Fibroblast of lung (primary cell): Measurements from ENCODE around the gene MSX1. TPM values are rescaled to one million over a fixed set of nuclear protein-coding genes. Genes with fewer than 3 reads are reported as not detected.

Experiments used
- DNase-seq, 2 donors: peaks; one replicate each; pipeline versions ENCODE4 v3.0.0 to v3.0.0-alpha.2; 2010; ENCODE audit warnings: low read depth in 2 of 2
- H2AFZ ChIP-seq: 2 replicates; pipeline ENCODE4 v1.5.1; 2012; ENCODE audit warnings: low read length, control low read depth, inconsistent platforms
- H3K27ac ChIP-seq: 2 replicates; pipeline ENCODE4 v1.5.1; 2011; ENCODE audit warnings: low read length, control low read depth; ENCODE audit not compliant: insufficient read depth
- H3K27me3 ChIP-seq: 2 replicates; pipeline ENCODE4 v1.5.1; 2011; ENCODE audit warnings: mild to moderate bottlenecking, low read length; ENCODE audit not compliant: control insufficient read depth, insufficient read depth
- H3K36me3 ChIP-seq: 2 replicates; pipeline ENCODE4 v1.5.1; 2011; ENCODE audit warnings: low read length; ENCODE audit not compliant: control insufficient read depth, insufficient read depth
- H3K4me1 ChIP-seq: 2 replicates; pipeline ENCODE4 v1.5.1; 2011; ENCODE audit warnings: low read length; ENCODE audit not compliant: control insufficient read depth, insufficient read depth; ENCODE audit errors: extremely low read depth
- H3K4me2 ChIP-seq: 2 replicates; pipeline ENCODE4 v1.5.1; 2011; ENCODE audit warnings: low read length, control low read depth; ENCODE audit not compliant: insufficient read depth; ENCODE audit errors: extremely low read depth
- H3K4me3 ChIP-seq, 4 experiments: fragments of 200-600 bp in 1 of 4; sonication (generic) in 1 of 4; replicated peaks in 1 of 4; 2 replicates each; pipeline ENCODE4 v1.5.1; 2011 to 2016; ENCODE audit warnings: low read length in 4 of 4, low read depth in 3 of 4, mild to moderate bottlenecking in 3 of 4, control low read depth in 2 of 4, inconsistent platforms in 1 of 4, mixed read lengths in 1 of 4; ENCODE audit not compliant: insufficient read depth in 1 of 4; ENCODE audit errors: control extremely low read depth in 1 of 4
- H3K79me2 ChIP-seq: 2 replicates; pipeline ENCODE4 v1.5.1; 2012; ENCODE audit warnings: mild to moderate bottlenecking, low read length, inconsistent platforms; ENCODE audit not compliant: control insufficient read depth, insufficient read depth
- H3K9ac ChIP-seq: 2 replicates; pipeline ENCODE4 v1.5.1; 2011; ENCODE audit warnings: mild to moderate bottlenecking, low read length, control low read depth; ENCODE audit not compliant: insufficient read depth
- H3K9me3 ChIP-seq: 2 replicates; pipeline ENCODE4 v1.5.1; 2012; ENCODE audit warnings: low read depth, low read length; ENCODE audit not compliant: control insufficient read depth, insufficient read depth
- H4K20me1 ChIP-seq: 2 replicates; pipeline ENCODE4 v1.5.1; 2011; ENCODE audit warnings: low read length; ENCODE audit not compliant: control insufficient read depth, insufficient read depth; ENCODE audit errors: extremely low read depth
- EZH2 ChIP-seq: IDR thresholded peaks from 2 replicates; pipeline ENCODE4 v1.5.1; 2012; ENCODE audit warnings: low read length, control low read depth, mild to moderate bottlenecking; ENCODE audit errors: missing control alignments
- polyA plus RNA-seq, 2 donors: library from polyadenylated mRNA; depleted of rRNA in 1 of 2; stranded (reverse) in 1 of 2; unstranded in 1 of 2; fragments of >200 nt; gene quantifications; 2 replicates each; pipeline ENCODE4 v1.2.1, GENCODE V29; 2011 to 2012; ENCODE audit warnings: missing spikeins in 1 of 2
- total RNA-seq: library from RNA; depleted of rRNA; stranded (reverse); fragments of >200 nt; gene quantifications from 2 replicates; pipeline ENCODE4 v1.2.1, GENCODE V29; 2014
- TF ChIP-seq, protein P1 (sequence below), 2 donors: IDR thresholded peaks in 1 of 2; conservative IDR thresholded peaks in 1 of 2; 1 replicate in 1 of 2; 2 replicates in 1 of 2; pipeline ENCODE4 v1.5.1; 2011 to 2012; ENCODE audit warnings: low read length in 2 of 2, control low read depth in 1 of 2, inconsistent platforms in 1 of 2, low read depth in 1 of 2, mild to moderate bottlenecking in 1 of 2

Gene MSX1
- total and polyA plus RNA-seq, 2 donors (not counting 1 experiment from before 2014, with no cell fraction given) = 1.3 to 2.1 TPM

GRCh38 chr4:4847011-4847410 is 12.5 kb upstream of the MSX1 start:
- Histone ChIP-seq H4K20me1 (no peaks in the 10 kb centered on the region), H3K79me2 (no peaks in the 10 kb centered on the region), H3K36me3 (no peaks in the 10 kb centered on the region), H3K9me3 (no peaks in the 10 kb centered on the region), H2AFZ (no peak overlapping the region), H3K9ac (no peak overlapping the region), H3K4me1 (no peaks in the 10 kb centered on the region), H3K4me2 (no peak overlapping the region), H3K27me3 (no peaks in the 10 kb centered on the region), H3K4me3 (no peak overlapping the region), H3K27ac (no peak overlapping the region)
- no peak for DNase-seq
- TF ChIP-seq, protein P1, sequence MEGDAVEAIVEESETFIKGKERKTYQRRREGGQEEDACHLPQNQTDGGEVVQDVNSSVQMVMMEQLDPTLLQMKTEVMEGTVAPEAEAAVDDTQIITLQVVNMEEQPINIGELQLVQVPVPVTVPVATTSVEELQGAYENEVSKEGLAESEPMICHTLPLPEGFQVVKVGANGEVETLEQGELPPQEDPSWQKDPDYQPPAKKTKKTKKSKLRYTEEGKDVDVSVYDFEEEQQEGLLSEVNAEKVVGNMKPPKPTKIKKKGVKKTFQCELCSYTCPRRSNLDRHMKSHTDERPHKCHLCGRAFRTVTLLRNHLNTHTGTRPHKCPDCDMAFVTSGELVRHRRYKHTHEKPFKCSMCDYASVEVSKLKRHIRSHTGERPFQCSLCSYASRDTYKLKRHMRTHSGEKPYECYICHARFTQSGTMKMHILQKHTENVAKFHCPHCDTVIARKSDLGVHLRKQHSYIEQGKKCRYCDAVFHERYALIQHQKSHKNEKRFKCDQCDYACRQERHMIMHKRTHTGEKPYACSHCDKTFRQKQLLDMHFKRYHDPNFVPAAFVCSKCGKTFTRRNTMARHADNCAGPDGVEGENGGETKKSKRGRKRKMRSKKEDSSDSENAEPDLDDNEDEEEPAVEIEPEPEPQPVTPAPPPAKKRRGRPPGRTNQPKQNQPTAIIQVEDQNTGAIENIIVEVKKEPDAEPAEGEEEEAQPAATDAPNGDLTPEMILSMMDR (conservative IDR thresholded peaks at IDR 0.05 in 1 of 2, IDR thresholded peaks at IDR 0.05 in 1 of 2; ENCODE audit: low read depth in 1 of 2, low read length in 2 of 2) = no peak
- TF ChIP-seq EZH2 = no peak

DNA sequence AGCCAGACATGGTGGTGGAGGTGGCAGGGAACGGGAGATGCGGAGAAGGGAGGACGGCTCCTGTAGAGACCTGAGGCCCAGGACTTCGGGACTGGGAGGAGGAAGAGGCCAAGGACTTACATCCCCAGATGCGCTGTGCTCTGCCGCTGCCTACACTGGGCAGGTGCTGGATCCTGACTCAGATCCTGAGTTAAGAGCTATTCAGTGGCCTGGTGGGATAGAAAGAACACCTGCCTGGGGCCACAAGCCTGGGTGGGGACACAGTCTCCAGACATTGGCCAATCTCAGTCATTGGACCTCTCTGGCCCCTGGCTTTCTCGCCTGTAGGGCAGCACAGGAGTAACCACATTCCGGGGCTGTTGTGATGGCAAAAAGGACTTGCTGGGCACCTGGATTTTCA is 10.9 kb upstream of the MSX1 start:
- no peak overlapping the region for H3K4me3 ChIP-seq
- no peaks in the 10 kb centered on the region for H3K9me3 ChIP-seq
- DNase-seq = no peak
- no peak overlapping the region for H3K27ac ChIP-seq
- TF ChIP-seq, protein P1 (conservative IDR thresholded peaks at IDR 0.05 in 1 of 2, IDR thresholded peaks at IDR 0.05 in 1 of 2; ENCODE audit: low read depth in 1 of 2, low read length in 2 of 2) = no peak
- TF ChIP-seq EZH2 = no peak
- H4K20me1 ChIP-seq = no peaks in the 10 kb centered on the region
- H3K4me1 ChIP-seq = peaks cover 6% of the 10 kb centered on the region
- no peaks in the 10 kb centered on the region for H3K27me3 ChIP-seq
- H3K4me2 ChIP-seq = no peak overlapping the region
- no peak overlapping the region for H2AFZ ChIP-seq
- no peaks in the 10 kb centered on the region for H3K36me3 ChIP-seq
- no peaks in the 10 kb centered on the region for H3K79me2 ChIP-seq
- H3K9ac ChIP-seq = no peak overlapping the region

DNA sequence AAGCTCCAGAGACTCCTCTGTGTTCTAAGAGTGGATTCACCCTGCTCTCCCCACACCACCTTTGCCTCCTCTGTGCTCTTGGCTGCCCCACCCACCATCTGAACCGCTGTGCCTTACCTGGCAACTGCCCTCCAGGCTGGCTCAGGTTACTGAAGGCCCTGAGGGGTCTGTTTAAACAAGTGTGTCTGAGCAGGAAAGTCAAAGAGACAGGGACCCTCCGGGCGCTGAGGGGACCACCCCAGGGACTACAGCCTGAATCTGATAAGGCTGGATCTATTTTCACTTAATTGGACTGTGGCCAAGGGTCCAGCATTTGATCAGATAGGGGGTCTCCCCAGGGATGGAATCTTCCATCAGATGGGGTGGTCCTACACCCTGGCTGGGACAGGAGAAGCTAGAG is 10.4 kb upstream of the MSX1 start:
- Histone ChIP-seq H3K36me3 (no peaks in the 10 kb centered on the region), H3K9ac (no peak overlapping the region), H3K27ac (no peak overlapping the region), H4K20me1 (no peaks in the 10 kb centered on the region), H3K9me3 (no peaks in the 10 kb centered on the region), H3K27me3 (no peaks in the 10 kb centered on the region), H2AFZ (no peak overlapping the region), H3K4me1 (peaks cover 6% of the 10 kb centered on the region), H3K79me2 (no peaks in the 10 kb centered on the region), H3K4me2 (no peak overlapping the region), H3K4me3 (no peak overlapping the region)
- no peak for TF ChIP-seq EZH2
- TF ChIP-seq, protein P1 (conservative IDR thresholded peaks at IDR 0.05 in 1 of 2, IDR thresholded peaks at IDR 0.05 in 1 of 2; ENCODE audit: low read depth in 1 of 2, low read length in 2 of 2) = no peak
- DNase-seq = no peak
